H1 (cell line): Measurements from ENCODE around the gene TSGA10.

Experiments used
- CREB1 ChIP-seq: IDR thresholded peaks from 2 replicates; pipeline ENCODE4 v1.6.1; 2012; ENCODE audit warnings: inconsistent platforms
- CTCF ChIP-seq, 3 experiments: IDR thresholded peaks; 1 replicate in 2 of 3; 2 replicates in 1 of 3; pipeline versions ENCODE4 v1.5.1 to v1.6.1; 2011; ENCODE audit warnings: low read length in 3 of 3, mild to moderate bottlenecking in 3 of 3, inconsistent platforms in 2 of 3, low read depth in 1 of 3, moderate library complexity in 1 of 3; ENCODE audit not compliant: insufficient read depth in 1 of 3; ENCODE audit errors: control extremely low read depth in 1 of 3
- FOSL1 ChIP-seq: IDR thresholded peaks from 2 replicates; pipeline ENCODE4 v1.6.1; 2011; ENCODE audit warnings: mild to moderate bottlenecking, low read depth, low read length, moderate library complexity; ENCODE audit not compliant: insufficient read depth
- SP1 ChIP-seq: IDR thresholded peaks from 2 replicates; pipeline ENCODE4 v1.6.1; 2011; ENCODE audit warnings: low read depth, low read length
- ZNF274 ChIP-seq: IDR thresholded peaks from 2 replicates; pipeline ENCODE4 v1.7.0; 2012; ENCODE audit warnings: low read length, borderline replicate concordance; ENCODE audit errors: extremely low read depth

GRCh38 chr2:98972582-98973167 lies 182.1 kb downstream of the TSGA10 start:
- TF ChIP-seq FOSL1 (no peak), SP1 (no peak), CTCF (IDR thresholded peaks at IDR 0.05; ENCODE audit: control extremely low read depth in 1 of 3, insufficient read depth in 1 of 3, low read depth in 1 of 3, low read length in 3 of 3) (no peak), CREB1 (no peak), ZNF274 (no peak)
